ENCODE measurements around the gene PANX1. TPM values are rescaled to one million over a fixed set of nuclear protein-coding genes. Genes with fewer than 3 reads are reported as not detected.
A peak's percentile ranks its signal among the peaks of the same experiment; 100 is the strongest.
"Not testable (repeated sequence)": the region's sequence is repeated elsewhere in the genome, so short reads cannot be mapped to it uniquely, and the experiment has no call there.

Gene PANX1
- total RNA-seq, result 58.4 and 63.1 TPM in 2 replicates
- 15.7 TPM for polyA plus RNA-seq (2012)

DNA sequence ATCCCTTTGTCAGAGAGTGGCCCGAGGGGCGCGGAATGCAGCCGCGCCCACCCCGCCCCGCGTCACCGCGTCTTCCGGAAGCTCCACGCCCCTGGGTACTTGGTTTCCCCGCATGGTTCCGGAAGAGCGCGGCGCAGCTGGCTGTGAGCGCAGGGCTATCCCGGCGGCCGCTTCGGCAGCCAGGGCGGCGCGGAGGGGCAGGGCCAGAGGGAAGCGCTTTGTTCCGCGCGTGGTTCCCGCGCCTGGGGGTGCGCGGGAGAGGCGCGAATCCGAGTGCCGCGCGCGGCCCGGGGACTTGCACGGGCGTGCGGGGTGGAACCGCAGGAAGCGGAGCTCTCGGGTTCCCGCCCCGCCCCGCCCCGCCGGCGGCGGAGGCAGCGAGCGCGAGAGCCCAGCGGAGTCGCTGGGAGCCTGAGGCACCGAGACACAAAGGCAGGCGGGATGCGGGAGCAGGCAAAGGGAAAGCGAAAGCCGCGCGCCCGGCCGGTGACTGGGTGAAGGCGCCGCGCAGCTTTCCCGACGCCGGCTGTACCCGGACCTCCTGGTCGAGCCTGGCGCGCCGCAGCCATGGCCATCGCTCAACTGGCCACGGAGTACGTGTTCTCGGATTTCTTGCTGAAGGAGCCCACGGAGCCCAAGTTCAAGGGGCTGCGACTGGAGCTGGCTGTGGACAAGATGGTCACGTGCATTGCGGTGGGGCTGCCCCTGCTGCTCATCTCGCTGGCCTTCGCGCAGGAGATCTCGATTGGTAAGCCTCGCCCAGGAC is at the start of gene PANX1:
Gene PANX1 (plus strand): TSS at position 96 of the 766 bp plus-strand sequence. CDS start 472 bp downstream, at position 568.
- peak; percentile 91 for DNase-seq (ENCODE audit: low read depth)

- DNase-seq (ENCODE audit: low read depth), result no peak
These were observed 44.5 kb upstream of the PANX1 start for GRCh38 chr11:94084164-94084563.

DNA sequence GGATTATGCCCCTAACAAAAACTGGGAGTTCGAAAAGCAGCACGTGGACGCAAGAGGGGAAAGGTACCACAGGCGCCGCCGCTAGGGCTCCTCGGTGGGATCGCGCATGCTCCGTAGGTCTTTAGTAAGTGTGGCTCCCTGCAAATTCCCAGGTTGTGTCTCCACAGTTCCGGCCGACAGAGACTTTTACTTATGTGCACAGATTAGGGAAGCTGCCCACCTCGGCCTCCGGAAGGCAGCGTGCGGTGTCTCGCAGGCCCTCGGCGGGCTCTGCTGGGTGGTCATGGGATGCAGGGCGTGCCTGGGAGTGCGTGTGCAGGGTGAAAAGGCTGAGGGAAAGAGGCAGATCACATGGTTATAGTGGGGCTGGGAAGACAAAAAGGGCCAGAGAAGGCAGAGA is 39.7 kb upstream of the PANX1 start:
- no peak for DNase-seq (ENCODE audit: low read depth)

GRCh38 chr11:94089341-94089740 is 39.3 kb upstream of the PANX1 start:
- DNase-seq (ENCODE audit: low read depth), result no peak

DNA sequence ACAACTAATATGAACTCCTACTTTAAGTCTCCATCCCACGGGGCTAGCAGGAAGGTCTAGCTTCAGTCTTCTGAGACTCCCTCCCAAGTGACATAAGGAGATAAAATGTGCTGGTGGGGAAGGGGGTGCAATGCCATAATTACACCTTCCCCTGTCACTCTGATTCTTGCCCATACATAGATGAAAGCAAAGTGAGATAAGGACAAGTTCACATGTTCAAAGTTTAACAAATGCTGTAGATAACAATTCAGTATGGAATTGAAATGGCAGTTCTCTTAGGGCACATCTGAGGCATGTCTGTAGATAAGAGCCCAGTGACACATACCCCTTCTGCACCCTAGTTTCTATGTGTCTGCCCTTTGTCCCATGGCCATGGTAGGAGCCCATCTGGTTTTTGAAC is 38.2 kb upstream of the PANX1 start:
- DNase-seq (ENCODE audit: low read depth), result no peak

- no peak for DNase-seq (ENCODE audit: low read depth)
These were observed 37.5 kb upstream of the PANX1 start for GRCh38 chr11:94091091-94091490.

DNA sequence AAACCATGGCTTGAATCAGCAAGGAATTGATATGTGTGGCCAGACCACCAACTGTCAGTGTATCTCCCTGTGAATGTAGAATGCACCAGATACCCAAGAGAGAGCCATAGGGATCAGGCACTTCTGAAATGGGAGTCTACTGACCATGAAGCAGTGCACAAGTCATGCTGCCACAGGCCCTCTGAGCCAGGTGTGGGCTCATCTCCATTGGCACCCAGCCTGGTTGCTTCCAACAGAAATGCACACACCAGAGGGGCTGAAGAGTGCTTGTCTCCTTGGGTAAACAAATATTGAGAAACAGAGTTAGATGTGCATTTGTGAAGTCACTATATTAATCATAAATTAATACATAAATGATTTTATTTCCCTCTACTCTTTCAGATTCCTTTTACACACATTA is 28.4 kb upstream of the PANX1 start:
- no peak for DNase-seq (ENCODE audit: low read depth)

DNA sequence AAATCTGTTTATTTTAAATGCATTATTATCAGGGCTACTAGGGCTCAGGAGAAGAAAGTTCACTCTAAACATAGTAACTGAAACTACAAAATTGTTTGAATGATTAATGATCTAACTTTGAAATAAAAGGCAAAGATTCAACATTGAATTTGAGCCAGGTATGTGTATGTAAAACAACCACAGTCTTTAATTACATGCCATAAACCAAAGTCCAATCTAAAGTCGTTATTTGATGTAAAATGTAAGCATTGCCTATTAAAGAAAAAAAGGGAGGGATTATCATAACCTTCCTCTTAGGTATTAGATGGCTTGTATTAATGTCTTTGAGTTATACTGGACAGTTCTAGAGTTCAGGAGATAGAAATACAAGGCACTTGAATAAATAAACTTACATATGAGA is 25.2 kb upstream of the PANX1 start:
- DNase-seq (ENCODE audit: low read depth), result no peak

DNA sequence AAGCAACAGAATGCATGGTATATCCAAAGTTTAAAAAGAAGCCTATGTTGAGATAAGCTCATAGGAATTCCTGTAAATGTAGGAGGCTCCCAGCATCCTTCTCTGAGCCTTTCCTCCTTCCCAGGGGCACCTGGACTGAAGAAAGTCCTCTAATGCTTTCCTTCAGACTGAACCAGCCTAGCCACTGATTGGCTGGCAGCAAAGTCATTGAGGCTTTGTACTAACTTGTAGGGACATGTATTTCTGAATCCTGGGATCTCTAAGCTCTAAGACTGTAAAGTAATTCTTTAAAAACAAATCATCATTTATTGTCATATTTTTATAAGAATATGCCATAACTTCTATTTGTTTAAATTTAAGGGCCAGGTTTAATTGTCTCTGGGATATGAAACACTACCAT is 23.9 kb upstream of the PANX1 start:
- no peak for DNase-seq (ENCODE audit: low read depth)

DNA sequence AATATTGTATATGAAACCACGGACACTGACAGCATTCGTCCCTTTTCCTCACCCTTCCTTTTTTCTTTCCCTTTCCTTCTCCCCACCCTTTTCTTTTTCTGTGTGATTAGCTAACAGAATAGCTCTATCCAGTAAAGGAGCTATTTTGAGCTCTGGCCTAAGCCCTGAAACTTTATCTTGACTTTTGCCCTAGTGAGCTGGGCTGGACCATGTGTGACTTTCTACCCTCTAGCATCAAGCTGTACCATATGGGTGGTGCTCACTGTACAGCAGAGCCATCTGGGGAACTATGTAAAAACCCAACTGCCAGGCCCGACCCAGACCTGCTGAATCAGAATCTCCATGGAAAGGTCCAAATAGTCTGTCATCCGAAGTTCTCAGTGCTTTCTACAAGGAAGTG is 21.9 kb upstream of the PANX1 start:
- peak; percentile 28 for DNase-seq (ENCODE audit: low read depth)

DNA sequence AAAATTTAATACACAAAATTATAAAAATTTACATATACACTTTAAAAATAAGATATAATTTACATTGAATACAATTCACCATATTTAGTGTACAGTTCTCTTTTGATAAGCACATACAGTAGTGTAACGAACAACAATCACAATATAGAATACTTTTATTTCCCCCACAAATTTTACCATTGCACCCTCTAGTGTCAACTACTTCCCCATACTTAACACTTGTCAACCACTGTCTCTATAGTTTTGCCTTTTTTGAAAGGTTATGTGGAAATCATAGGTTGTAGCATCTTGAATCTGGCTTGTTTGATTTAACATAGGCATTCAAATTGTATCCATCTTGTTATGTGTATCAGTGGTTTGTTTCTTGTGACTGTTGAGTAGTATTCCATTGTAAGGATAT is 21.3 kb upstream of the PANX1 start:
- DNase-seq (ENCODE audit: low read depth), result no peak

- DNase-seq (ENCODE audit: low read depth), result peak; percentile 55
These were observed 17.4 kb upstream of the PANX1 start for GRCh38 chr11:94111241-94111640.

DNA sequence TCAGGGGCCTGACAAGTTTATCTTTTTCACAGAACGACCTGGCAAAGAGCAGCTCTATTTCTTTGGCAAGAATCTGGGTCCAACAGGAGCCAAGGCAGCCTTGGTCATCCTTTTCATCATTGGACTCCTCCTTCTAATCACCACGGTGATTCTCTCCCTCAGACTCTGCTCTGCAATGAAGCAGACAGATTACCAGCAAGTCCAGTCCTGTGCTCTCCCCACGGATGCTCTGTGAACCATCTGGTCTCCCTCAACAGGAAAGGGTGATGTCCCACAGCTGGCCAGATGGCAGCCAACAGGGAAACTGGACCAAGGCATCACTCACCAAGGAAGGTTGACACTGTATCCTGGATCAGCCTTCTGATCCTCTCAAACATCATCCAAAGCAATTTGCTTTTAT is 17.0 kb upstream of the PANX1 start:
- no peak for DNase-seq (ENCODE audit: low read depth)

DNA sequence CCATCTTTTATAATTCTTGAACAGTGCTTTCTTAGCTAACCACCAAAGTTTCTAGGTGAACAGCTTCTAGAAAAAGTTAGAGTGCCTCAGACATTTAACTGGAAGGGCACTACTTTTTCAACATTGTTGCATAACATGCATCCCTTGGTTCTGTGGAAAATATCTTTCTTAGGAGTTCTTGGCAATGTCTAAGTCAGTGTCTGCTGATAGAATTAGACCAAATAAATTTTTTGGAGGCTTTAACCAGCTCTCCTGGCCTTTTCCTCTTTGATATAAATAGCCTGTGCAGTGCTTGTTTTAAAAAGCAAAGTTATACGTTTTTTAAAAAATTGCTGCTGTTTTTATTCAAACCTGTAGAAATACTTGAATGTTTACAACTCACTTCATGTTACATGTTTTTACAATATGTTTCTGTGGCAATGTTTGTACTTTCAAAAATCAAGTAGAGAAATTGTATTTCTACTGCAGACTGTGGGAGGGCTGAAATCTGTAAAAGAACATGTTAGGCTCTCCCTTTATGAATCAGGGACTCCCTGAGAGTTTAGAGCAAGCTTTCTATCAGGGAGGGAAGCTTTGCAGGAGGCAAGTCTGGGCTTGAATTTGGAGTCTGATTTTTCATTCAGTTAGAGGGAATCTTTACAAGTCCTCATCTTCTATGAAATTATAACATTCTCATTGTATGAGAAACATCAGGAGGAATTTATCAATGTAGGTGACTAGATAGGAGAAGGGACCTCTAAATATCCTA is 16.3 kb upstream of the PANX1 start:
- no peak for DNase-seq (ENCODE audit: low read depth)

GRCh38 chr11:94117197-94117574 is 11.5 kb upstream of the PANX1 start:
- DNase-seq (ENCODE audit: low read depth), result no peak

- DNase-seq (ENCODE audit: low read depth), result no peak
These were observed 10.8 kb upstream of the PANX1 start for GRCh38 chr11:94117871-94118270.

DNA sequence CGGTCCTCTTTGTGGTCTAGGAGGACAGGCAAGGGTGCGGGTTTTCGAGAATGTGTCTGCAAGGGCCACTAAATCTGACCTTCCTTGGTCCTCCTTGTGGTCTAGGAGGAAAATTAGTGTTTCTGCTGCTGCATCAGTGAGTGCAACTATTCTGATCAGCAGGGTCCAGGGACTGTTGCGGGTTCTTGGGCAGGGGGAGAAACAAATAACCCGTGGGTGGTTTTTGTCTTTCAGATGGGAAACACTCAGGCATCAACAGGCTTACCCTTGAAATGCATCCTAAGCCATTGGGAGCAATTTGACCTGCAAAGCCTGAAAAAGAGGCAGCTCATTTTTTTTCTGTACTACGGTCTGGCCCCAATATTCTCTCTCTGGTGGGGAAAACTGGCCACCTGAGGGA is 9.0 kb upstream of the PANX1 start:
- DNase-seq (ENCODE audit: low read depth), result not testable (repeated sequence)

DNA sequence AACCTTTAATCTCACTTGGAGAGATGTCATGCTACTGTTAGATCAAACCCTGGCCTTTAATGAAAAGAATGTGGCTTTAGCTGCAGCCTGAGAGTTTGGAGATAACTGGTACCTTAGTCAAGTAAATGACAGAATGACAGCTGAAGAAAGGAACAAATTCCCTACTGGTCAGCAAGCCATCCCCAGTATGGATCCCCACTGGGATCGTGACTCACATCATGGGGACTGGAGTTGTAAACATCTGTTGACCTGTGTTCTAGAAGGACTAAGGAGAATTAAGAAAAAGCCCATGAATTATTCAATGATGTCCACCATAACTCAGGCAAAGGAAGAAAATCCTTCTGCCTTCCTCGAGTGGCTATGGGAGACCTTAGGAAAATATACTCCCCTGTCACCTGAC is 8.1 kb upstream of the PANX1 start:
- DNase-seq (ENCODE audit: low read depth), result not testable (repeated sequence)

DNA sequence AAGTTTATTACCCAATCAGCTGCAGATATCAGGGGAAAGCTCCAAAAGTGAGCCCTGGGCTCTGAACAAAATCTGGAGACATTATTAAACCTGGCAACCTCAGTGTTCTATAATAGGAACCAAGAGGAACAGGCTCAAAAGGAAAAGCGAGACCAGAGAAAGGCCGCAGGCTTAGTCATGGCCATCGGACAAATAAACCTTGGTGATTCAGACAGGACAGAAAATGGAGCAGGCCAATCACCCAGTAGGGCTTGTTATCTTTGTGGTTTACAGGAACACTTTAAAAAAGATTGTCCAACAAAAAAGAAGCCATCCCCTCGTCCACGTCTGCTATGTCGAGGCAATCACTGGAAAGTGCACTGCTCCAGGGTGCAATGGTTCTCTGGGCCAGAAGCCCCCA is 7.7 kb upstream of the PANX1 start:
- no peak for DNase-seq (ENCODE audit: low read depth)

DNA sequence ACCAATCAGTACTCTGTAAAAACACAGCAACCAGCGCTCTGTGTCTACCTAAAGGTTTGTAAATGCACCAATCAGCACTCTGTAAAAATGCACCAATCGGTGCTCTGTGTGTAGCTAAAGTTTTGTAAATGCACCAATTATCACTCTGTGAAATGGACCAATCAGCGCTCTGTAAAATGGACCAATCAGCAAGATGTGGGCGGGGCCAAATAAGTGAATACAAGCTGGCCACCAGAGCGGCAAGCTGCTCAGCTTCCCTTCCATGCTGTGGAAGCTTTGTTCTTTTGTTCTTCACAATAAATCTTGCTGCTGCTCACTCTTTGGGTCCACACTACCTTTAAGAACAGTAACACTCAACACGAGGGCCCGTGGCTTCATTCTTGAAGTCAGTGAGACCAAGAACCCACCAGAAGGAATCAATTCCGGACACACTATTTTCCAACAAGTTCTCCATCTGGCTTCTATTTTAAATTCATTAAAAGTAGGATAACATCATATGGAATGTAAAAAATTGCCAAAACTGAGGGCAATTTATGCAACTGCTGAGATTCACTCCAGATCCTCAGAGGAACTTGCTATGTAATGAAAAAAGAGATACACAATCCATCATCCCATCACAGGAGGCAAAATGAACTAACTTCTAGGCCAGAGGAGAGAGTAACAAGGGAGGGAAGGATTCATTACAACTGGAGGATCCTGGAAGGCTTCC is 3.1 kb upstream of the PANX1 start:
- no peak for DNase-seq (ENCODE audit: low read depth)

- no peak for DNase-seq (ENCODE audit: low read depth)
These were observed 1.0 kb upstream of the PANX1 start for GRCh38 chr11:94127638-94128037.

DNA sequence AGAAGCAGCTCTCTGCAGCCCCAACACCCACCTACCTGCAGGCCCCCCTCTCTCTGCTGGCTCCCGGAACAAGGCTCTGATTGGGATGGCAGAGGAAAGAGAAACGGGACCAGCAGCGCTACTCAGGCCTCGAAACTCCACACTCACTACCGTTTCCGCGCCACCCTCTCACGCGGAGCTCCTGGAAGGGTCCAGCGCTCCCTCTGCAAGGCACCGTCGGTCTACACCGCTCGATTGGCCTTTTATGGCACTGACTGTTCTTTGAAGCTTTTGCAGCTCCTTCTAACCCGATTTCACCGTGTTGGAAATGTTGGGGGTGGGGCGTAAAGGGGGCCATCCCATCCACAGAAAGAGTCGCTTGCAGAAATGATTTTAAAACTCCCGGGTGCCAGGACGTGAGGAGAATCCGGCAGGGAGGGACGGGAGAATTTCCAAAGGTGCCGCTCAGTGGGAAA is 323 bp upstream of the PANX1 start:
- no peak for DNase-seq (ENCODE audit: low read depth)
